HepG2 (cell line): Measurements from ENCODE around the gene ZCCHC8. TPM values are rescaled to one million over a fixed set of nuclear protein-coding genes. Genes with fewer than 3 reads are reported as not detected.

ENCODE experiments used
- ATF1 ChIP-seq: IDR thresholded peaks from 2 replicates; pipeline ENCODE4 v1.6.1; 2016; ENCODE audit warnings: mild to moderate bottlenecking, control low read depth
- CC2D1A ChIP-seq: sonication (generic); formaldehyde crosslinking; IDR thresholded peaks from 2 replicates; pipeline ENCODE4 v1.8.1; 2023; ENCODE audit warnings: mild to moderate bottlenecking, missing genetic modification reagents
- CEBPB ChIP-seq: IDR thresholded peaks from 2 replicates; pipeline ENCODE4 v1.6.1; 2011; ENCODE audit warnings: low read depth, low read length, improper control_type of control experiment, borderline replicate concordance
- FIP1L1 ChIP-seq: fragments of 200-400 bp; formaldehyde crosslinking; IDR thresholded peaks from 2 replicates; pipeline ENCODE4 v1.6.1; 2018; ENCODE audit warnings: low read depth, mild to moderate bottlenecking, low read length, moderate library complexity, borderline replicate concordance; ENCODE audit not compliant: insufficient read depth
- GATA4 ChIP-seq: sonication (generic); IDR thresholded peaks from 2 replicates; pipeline ENCODE4 v1.6.1; 2016; ENCODE audit warnings: antibody characterized with exemption, low read depth, borderline replicate concordance
- HNRNPLL ChIP-seq: fragments of 200-400 bp; formaldehyde crosslinking; IDR thresholded peaks from 2 replicates; pipeline ENCODE4 v1.6.1; 2017; ENCODE audit warnings: mild to moderate bottlenecking, low read depth, low read length; ENCODE audit not compliant: poor library complexity, severe bottlenecking
- JUND ChIP-seq: sonication (generic); formaldehyde crosslinking; IDR thresholded peaks from 2 replicates; pipeline ENCODE4 v1.8.0; 2022; ENCODE audit warnings: mild to moderate bottlenecking, missing genetic modification reagents
- NONO ChIP-seq, 2 experiments: fragments of 450-650 bp in 1 of 2; sonication (generic) in 1 of 2; formaldehyde crosslinking in 1 of 2; IDR thresholded peaks in 1 of 2; conservative IDR thresholded peaks in 1 of 2; 2 replicates each; pipeline versions ENCODE4 v1.6.1 to v1.8.0; 2017 to 2022; ENCODE audit warnings: mild to moderate bottlenecking in 1 of 2, missing genetic modification reagents in 1 of 2, moderate library complexity in 1 of 2
- POGK ChIP-seq: sonication (generic); formaldehyde crosslinking; conservative IDR thresholded peaks from 2 replicates; pipeline ENCODE4 v1.8.0; 2022; ENCODE audit warnings: mild to moderate bottlenecking, moderate library complexity, missing genetic modification reagents
- RBM22 ChIP-seq: fragments of 200-400 bp; formaldehyde crosslinking; optimal IDR thresholded peaks from 2 replicates; pipeline ENCODE3; 2017; ENCODE audit warnings: mild to moderate bottlenecking, low read length, moderate library complexity
- REST ChIP-seq, 2 experiments: IDR thresholded peaks; 2 replicates each; pipeline ENCODE4 v1.6.1; 2011 to 2012; ENCODE audit warnings: low read length in 2 of 2, borderline replicate concordance in 1 of 2, low read depth in 1 of 2, mild to moderate bottlenecking in 1 of 2, moderate library complexity in 1 of 2
- SMAD9 ChIP-seq: sonication (generic); formaldehyde crosslinking; IDR thresholded peaks from 2 replicates; pipeline ENCODE4 v1.5.1; 2020; ENCODE audit warnings: mild to moderate bottlenecking, missing genetic modification reagents
- SPEN ChIP-seq: sonication (generic); formaldehyde crosslinking; IDR thresholded peaks from 2 replicates; pipeline ENCODE4 v1.5.1; 2020; ENCODE audit warnings: low read depth, mild to moderate bottlenecking, missing genetic modification reagents
- YEATS2 ChIP-seq: sonication (generic); formaldehyde crosslinking; IDR thresholded peaks from 2 replicates; pipeline ENCODE4 v1.4.0; 2020; ENCODE audit warnings: missing genetic modification reagents, borderline replicate concordance
- ZBTB20 ChIP-seq: sonication (generic); formaldehyde crosslinking; IDR thresholded peaks from 2 replicates; pipeline ENCODE4 v1.8.1; 2023; ENCODE audit warnings: missing genetic modification reagents, low read depth, mild to moderate bottlenecking, borderline replicate concordance
- ZBTB21 ChIP-seq: sonication (generic); formaldehyde crosslinking; IDR thresholded peaks from 2 replicates; pipeline ENCODE4 v1.4.0; 2020; ENCODE audit warnings: missing genetic modification reagents
- ZKSCAN5 ChIP-seq: sonication (generic); formaldehyde crosslinking; IDR thresholded peaks from 2 replicates; pipeline ENCODE4 v1.5.1; 2020; ENCODE audit warnings: mild to moderate bottlenecking, missing genetic modification reagents
- ZNF207 ChIP-seq: fragments of 450-650 bp; IDR thresholded peaks from 2 replicates; pipeline ENCODE4 v1.6.1; 2016; ENCODE audit warnings: antibody characterized with exemption, borderline replicate concordance
- ZNF572 ChIP-seq: sonication (generic); formaldehyde crosslinking; IDR thresholded peaks from 2 replicates; pipeline ENCODE4 v1.5.1; 2020; ENCODE audit warnings: mild to moderate bottlenecking, missing genetic modification reagents
- ZNF574 ChIP-seq: sonication (generic); formaldehyde crosslinking; IDR thresholded peaks from 2 replicates; pipeline ENCODE4 v1.4.0; 2020; ENCODE audit warnings: missing genetic modification reagents
- ZNF740 ChIP-seq: sonication (generic); formaldehyde crosslinking; IDR thresholded peaks from 2 replicates; pipeline ENCODE4 v1.4.0; 2020; ENCODE audit warnings: missing genetic modification reagents
- ZNF749 ChIP-seq: sonication (generic); formaldehyde crosslinking; IDR thresholded peaks from 2 replicates; pipeline ENCODE4 v1.8.0; 2022; ENCODE audit warnings: mild to moderate bottlenecking, missing genetic modification reagents, moderate library complexity, borderline replicate concordance
- polyA plus RNA-seq, 8 experiments: library from polyadenylated mRNA; depleted of rRNA in 3 of 8; stranded (reverse) in 7 of 8; unstranded in 1 of 8; fragments of >200 nt; fragmentation: Illumina TruSeq in 4 of 8; extraction: Trizol in 4 of 8; gene quantifications; 2 replicates each; pipeline versions ENCODE4 v1.2.1 to v1.2.3, GENCODE V29; 2011 to 2016; ENCODE audit warnings: low read depth in 4 of 8, missing spikeins in 1 of 8, mixed read lengths in 1 of 8; ENCODE audit not compliant: insufficient read depth in 1 of 8
- total RNA-seq, 5 experiments: library from RNA; depleted of rRNA; stranded (reverse); fragments of >200 nt; fragmentation: Illumina TruSeq; extraction: Trizol; gene quantifications; 2 replicates each; pipeline ENCODE4 v1.2.3, GENCODE V29; 2016; ENCODE audit warnings: low read depth in 1 of 5

Gene ZCCHC8
- total and polyA plus RNA-seq, 2 of the 13 experiments (the other 11 are each of a cell fraction or from before 2014, with no cell fraction given) = 18.6 to 20.9 TPM

- TF ChIP-seq POGK (CRISPR knock-in tag) (0 out of 2 replicates have a peak, but pooled peaks have one; percentile 29), GATA4 (peak; percentile 62; the same call in 1 of the 2 replicates), ZNF574 (CRISPR knock-in tag) (no peak), ZBTB21 (CRISPR knock-in tag) (no peak), ZBTB20 (CRISPR knock-in tag) (peak; percentile 72; the same call in 1 of the 2 replicates), RBM22 (no peak), ZKSCAN5 (no peak), JUND (CRISPR knock-in tag) (no peak), CEBPB (peak; percentile 81), YEATS2 (CRISPR knock-in tag) (peak; percentile 24; the same call in 1 of the 2 replicates), FIP1L1 (no peak), SPEN (CRISPR knock-in tag) (no peak), REST (IDR thresholded peaks at IDR 0.05; ENCODE audit: borderline replicate concordance in 1 of 2, low read depth in 1 of 2, low read length in 2 of 2) (no peak), SMAD9 (CRISPR knock-in tag) (no peak), HNRNPLL (no peak), ATF1 (CRISPR knock-in tag) (no peak), ZNF207 (no peak), ZNF740 (CRISPR knock-in tag) (no peak), ZNF749 (CRISPR knock-in tag) (peak; percentile 58; the same call in 1 of the 2 replicates), NONO (IDR thresholded peaks at IDR 0.05) (no peak), NONO (CRISPR knock-in tag; conservative IDR thresholded peaks at IDR 0.05) (0 out of 2 replicates have a peak, but pooled peaks have one; percentile 35), ZNF572 (CRISPR knock-in tag) (no peak), CC2D1A (no peak)
Observed at GRCh38 chr12:122489038-122489437, 11.7 kb downstream of the ZCCHC8 start (continued).
